IPS-20b (cell line): ENCODE data around the gene AZU1.

Experiments used
- H3K27ac ChIP-seq: one replicate; pipeline ENCODE4 v1.5.1; 2013; ENCODE audit warnings: low read length
- H3K27me3 ChIP-seq: 2 replicates; pipeline ENCODE4 v1.6.1; 2013; ENCODE audit warnings: mild to moderate bottlenecking, low read length, inconsistent platforms; ENCODE audit not compliant: insufficient read depth
- H3K36me3 ChIP-seq: 2 replicates; pipeline ENCODE4 v1.6.1; 2013; ENCODE audit warnings: low read depth, mild to moderate bottlenecking, inconsistent platforms, low read length, moderate library complexity; ENCODE audit not compliant: insufficient read depth
- H3K4me1 ChIP-seq: 2 replicates; pipeline ENCODE4 v1.6.1; 2013; ENCODE audit warnings: mild to moderate bottlenecking, control low read depth, inconsistent platforms, low read length, moderate library complexity; ENCODE audit not compliant: insufficient read depth
- H3K4me3 ChIP-seq: 2 replicates; pipeline ENCODE4 v1.5.1; 2013; ENCODE audit warnings: mild to moderate bottlenecking, low read length, inconsistent platforms
- H3K9ac ChIP-seq: 2 replicates; pipeline ENCODE4 v1.6.1; 2013; ENCODE audit warnings: low read depth, mild to moderate bottlenecking, inconsistent platforms, low read length, moderate library complexity
- H3K9me3 ChIP-seq: 2 replicates; pipeline ENCODE4 v1.6.1; 2013; ENCODE audit warnings: mild to moderate bottlenecking, low read depth, low read length, inconsistent platforms; ENCODE audit not compliant: insufficient read depth

The AZU1 gene

GRCh38 chr19:798415-799075, 29.1 kb upstream of the AZU1 start:
- H3K4me3 ChIP-seq = peak overlapping the region; percentile 96
- peak overlapping the region; percentile 98 for H3K9ac ChIP-seq
- H3K9me3 ChIP-seq = no peaks in the 10 kb centered on the region
- H3K27ac ChIP-seq = peak overlapping the region; percentile 77
- peaks cover 54% of the 10 kb centered on the region for H3K36me3 ChIP-seq
- H3K4me1 ChIP-seq = peaks cover 13% of the 10 kb centered on the region
- H3K27me3 ChIP-seq = no peaks in the 10 kb centered on the region

GRCh38 chr19:799076-799881, 28.4 kb upstream of the AZU1 start:
- Histone ChIP-seq H3K9ac (peak overlapping the region; percentile 98), H3K36me3 (peaks cover 61% of the 10 kb centered on the region), H3K27ac (peak overlapping the region; percentile 77), H3K4me3 (peak overlapping the region; percentile 96), H3K27me3 (no peaks in the 10 kb centered on the region), H3K4me1 (peaks cover 13% of the 10 kb centered on the region), H3K9me3 (no peaks in the 10 kb centered on the region)

GRCh38 chr19:800360-801029, 27.1 kb upstream of the AZU1 start:
- peak overlapping the region; percentile 36 for H3K27ac ChIP-seq
- peak overlapping the region; percentile 96 for H3K4me3 ChIP-seq
- peak overlapping the region; percentile 41; the same call in 1 of the 2 replicates for H3K9ac ChIP-seq
- peaks cover 73% of the 10 kb centered on the region for H3K36me3 ChIP-seq
- H3K9me3 ChIP-seq = no peaks in the 10 kb centered on the region
- no peaks in the 10 kb centered on the region for H3K27me3 ChIP-seq
- H3K4me1 ChIP-seq = peaks cover 13% of the 10 kb centered on the region

GRCh38 chr19:801030-801860, 26.4 kb upstream of the AZU1 start:
- peaks cover 13% of the 10 kb centered on the region for H3K4me1 ChIP-seq
- H3K27ac ChIP-seq = no peak overlapping the region
- no peaks in the 10 kb centered on the region for H3K9me3 ChIP-seq
- H3K36me3 ChIP-seq = peaks cover 81% of the 10 kb centered on the region
- H3K4me3 ChIP-seq = no peak overlapping the region
- H3K27me3 ChIP-seq = no peaks in the 10 kb centered on the region
- H3K9ac ChIP-seq = 0 out of 2 replicates have a peak overlapping the region, but pooled peaks have one; percentile 51

GRCh38 chr19:801861-802497, 25.7 kb upstream of the AZU1 start:
- Histone ChIP-seq H3K27ac (no peak overlapping the region), H3K4me1 (peaks cover 13% of the 10 kb centered on the region)

GRCh38 chr19:802498-803098, 25.0 kb upstream of the AZU1 start:
- H3K27ac ChIP-seq = no peak overlapping the region
- H3K9ac ChIP-seq = peak overlapping the region; percentile 51
- no peaks in the 10 kb centered on the region for H3K9me3 ChIP-seq
- no peaks in the 10 kb centered on the region for H3K27me3 ChIP-seq
- peaks cover 13% of the 10 kb centered on the region for H3K4me1 ChIP-seq
- H3K4me3 ChIP-seq = no peak overlapping the region; the same call in 1 of the 2 replicates
- H3K36me3 ChIP-seq = peaks cover 94% of the 10 kb centered on the region

More at GRCh38 chr19:801861-802497, 25.7 kb upstream of the AZU1 start:
- peaks cover 88% of the 10 kb centered on the region for H3K36me3 ChIP-seq
- peak overlapping the region; percentile 51; the same call in 1 of the 2 replicates for H3K9ac ChIP-seq
- no peak overlapping the region for H3K4me3 ChIP-seq
- H3K27me3 ChIP-seq = no peaks in the 10 kb centered on the region
- no peaks in the 10 kb centered on the region for H3K9me3 ChIP-seq

GRCh38 chr19:803099-803561, 24.5 kb upstream of the AZU1 start:
- Histone ChIP-seq H3K36me3 (peaks cover 99% of the 10 kb centered on the region), H3K9me3 (no peaks in the 10 kb centered on the region), H3K4me3 (no peak overlapping the region), H3K9ac (no peak overlapping the region), H3K4me1 (peaks cover 13% of the 10 kb centered on the region), H3K27me3 (no peaks in the 10 kb centered on the region), H3K27ac (no peak overlapping the region)

DNA sequence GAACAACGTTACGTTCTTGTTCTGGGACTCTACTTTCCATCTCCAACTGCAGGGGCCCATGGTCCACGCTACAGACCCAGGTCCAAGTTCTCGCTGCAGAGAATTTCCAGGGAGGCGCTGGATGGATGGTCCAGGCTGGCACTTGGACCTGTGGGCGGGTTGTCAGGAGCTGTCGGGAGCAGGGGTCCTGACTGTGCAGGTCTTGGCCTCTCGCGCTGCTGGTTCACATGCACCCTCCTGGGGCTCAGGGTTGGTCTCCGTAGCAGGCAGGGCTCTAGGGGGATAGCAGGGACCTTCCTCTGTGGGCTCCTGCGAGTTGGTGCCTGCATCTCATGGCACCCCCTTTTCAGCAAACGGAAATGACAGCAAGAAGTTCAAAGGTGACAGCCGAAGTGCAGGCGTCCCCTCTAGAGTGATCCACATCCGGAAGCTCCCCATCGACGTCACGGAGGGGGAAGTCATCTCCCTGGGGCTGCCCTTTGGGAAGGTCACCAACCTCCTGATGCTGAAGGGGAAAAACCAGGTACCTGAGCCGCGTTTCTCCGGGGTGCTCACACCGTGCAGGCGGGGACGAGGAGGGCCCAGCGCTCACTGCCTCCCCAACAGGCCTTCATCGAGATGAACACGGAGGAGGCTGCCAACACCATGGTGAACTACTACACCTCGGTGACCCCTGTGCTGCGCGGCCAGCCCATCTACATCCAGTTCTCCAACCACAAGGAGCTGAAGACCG, 23.8 kb upstream of the AZU1 start:
- Histone ChIP-seq H3K27ac (no peak overlapping the region), H3K36me3 (peaks cover 100% of the 10 kb centered on the region), H3K4me3 (no peak overlapping the region), H3K9ac (no peak overlapping the region), H3K4me1 (peaks cover 13% of the 10 kb centered on the region), H3K9me3 (no peaks in the 10 kb centered on the region), H3K27me3 (no peaks in the 10 kb centered on the region)

DNA sequence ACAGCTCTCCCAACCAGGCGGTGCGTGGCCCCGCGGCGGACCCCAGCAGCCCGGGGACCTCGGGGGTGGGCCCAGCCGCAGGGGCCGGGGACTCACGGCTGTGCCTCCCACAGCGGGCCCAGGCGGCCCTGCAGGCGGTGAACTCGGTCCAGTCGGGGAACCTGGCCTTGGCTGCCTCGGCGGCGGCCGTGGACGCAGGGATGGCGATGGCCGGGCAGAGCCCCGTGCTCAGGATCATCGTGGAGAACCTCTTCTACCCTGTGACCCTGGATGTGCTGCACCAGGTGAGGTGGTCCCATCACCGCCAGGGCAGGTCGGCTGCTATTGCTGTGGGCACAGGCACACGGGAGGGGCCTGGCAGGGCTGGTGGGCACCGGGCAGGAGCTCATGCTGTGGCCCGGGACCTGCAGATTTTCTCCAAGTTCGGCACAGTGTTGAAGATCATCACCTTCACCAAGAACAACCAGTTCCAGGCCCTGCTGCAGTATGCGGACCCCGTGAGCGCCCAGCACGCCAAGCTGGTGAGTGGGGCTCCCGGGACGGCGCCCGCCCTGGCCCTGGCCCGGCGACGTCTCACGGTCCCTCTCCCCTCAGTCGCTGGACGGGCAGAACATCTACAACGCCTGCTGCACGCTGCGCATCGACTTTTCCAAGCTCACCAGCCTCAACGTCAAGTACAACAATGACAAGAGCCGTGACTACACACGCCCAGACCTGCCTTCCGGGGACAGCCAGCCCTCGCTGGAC, 23.0 kb upstream of the AZU1 start:
- Histone ChIP-seq H3K27me3 (no peaks in the 10 kb centered on the region), H3K27ac (no peak overlapping the region), H3K4me3 (no peak overlapping the region), H3K4me1 (peaks cover 8% of the 10 kb centered on the region), H3K36me3 (peaks cover 100% of the 10 kb centered on the region), H3K9ac (no peak overlapping the region), H3K9me3 (no peaks in the 10 kb centered on the region)
